ENCODE data around the gene CACYBP.

The CACYBP gene

GRCh38 chr1:174954671-174955669, 44.8 kb upstream of the CACYBP start:
- no peak overlapping the region for H2AFZ ChIP-seq (ENCODE audit: low read depth, low read length, severe bottlenecking)
- no peaks in the 10 kb centered on the region for H3K9me2 ChIP-seq (replicated peaks; ENCODE audit: insufficient read depth, low read length)
- H3K4me3 ChIP-seq (ENCODE audit: insufficient read depth, low read length, poor library complexity, severe bottlenecking) = no peak overlapping the region
- 0 out of 2 replicates have a peak, but pooled peaks cover 12% of the 10 kb centered on the region for H3K79me2 ChIP-seq (ENCODE audit: insufficient read depth, low read length)
- no peak overlapping the region for H3K9ac ChIP-seq (ENCODE audit: low read length)
- peak overlapping the region; percentile 48 for H3K27ac ChIP-seq (ENCODE audit: low read depth, low read length)
- no peaks in the 10 kb centered on the region for H3K9me3 ChIP-seq (ENCODE audit: insufficient read depth, low read length)
- TF ChIP-seq CTCF (IDR thresholded peaks at IDR 0.05; ENCODE audit: insufficient read depth, low read length, poor library complexity, severe bottlenecking) = no peak
- TF ChIP-seq EZH2phosphoT487 (conservative IDR thresholded peaks at IDR 0.05; ENCODE audit: low read length) = no peak
- H4K20me1 ChIP-seq (ENCODE audit: low read depth, low read length) = no peaks in the 10 kb centered on the region
- peak overlapping the region; percentile 31 for H3K4me2 ChIP-seq (ENCODE audit: low read depth, low read length, poor library complexity, severe bottlenecking)
- H3K27me3 ChIP-seq (ENCODE audit: low read length) = no peaks in the 10 kb centered on the region
- peaks cover 25% of the 10 kb centered on the region for H3K36me3 ChIP-seq (ENCODE audit: low read length)
- H3F3A ChIP-seq (ENCODE audit: insufficient read depth) = peaks cover 5% of the 10 kb centered on the region; the same call in 1 of the 2 replicates

GRCh38 chr1:174956086-174956485, 43.7 kb upstream of the CACYBP start:
- H3K9ac ChIP-seq (ENCODE audit: low read length) = no peak overlapping the region
- 0 out of 2 replicates have a peak, but pooled peaks cover 9% of the 10 kb centered on the region for H3K79me2 ChIP-seq (ENCODE audit: insufficient read depth, low read length)
- no peak overlapping the region for H3K4me2 ChIP-seq (ENCODE audit: low read depth, low read length, poor library complexity, severe bottlenecking)

GRCh38 chr1:174956976-174957375, 42.8 kb upstream of the CACYBP start:
- TF ChIP-seq EZH2phosphoT487 (conservative IDR thresholded peaks at IDR 0.05; ENCODE audit: low read length) (no peak), CTCF (IDR thresholded peaks at IDR 0.05; ENCODE audit: insufficient read depth, low read length, poor library complexity, severe bottlenecking) (no peak)
- 0 out of 2 replicates have a peak, but pooled peaks cover 9% of the 10 kb centered on the region for H3K79me2 ChIP-seq (ENCODE audit: insufficient read depth, low read length)

More at GRCh38 chr1:174956086-174956485, 43.7 kb upstream of the CACYBP start:
- Histone ChIP-seq H3K9me2 (replicated peaks; ENCODE audit: insufficient read depth, low read length) (no peaks in the 10 kb centered on the region), H3K9me3 (ENCODE audit: insufficient read depth, low read length) (no peaks in the 10 kb centered on the region), H3K36me3 (ENCODE audit: low read length) (peaks cover 37% of the 10 kb centered on the region), H3K27me3 (ENCODE audit: low read length) (no peaks in the 10 kb centered on the region), H3K4me3 (ENCODE audit: insufficient read depth, low read length, poor library complexity, severe bottlenecking) (no peak overlapping the region), H3K27ac (ENCODE audit: low read depth, low read length) (no peak overlapping the region), H3F3A (ENCODE audit: insufficient read depth) (peaks cover 8% of the 10 kb centered on the region; the same call in 1 of the 2 replicates), H4K20me1 (ENCODE audit: low read depth, low read length) (no peaks in the 10 kb centered on the region), H2AFZ (ENCODE audit: low read depth, low read length, severe bottlenecking) (no peak overlapping the region)
- no peak for TF ChIP-seq EZH2phosphoT487 (conservative IDR thresholded peaks at IDR 0.05; ENCODE audit: low read length)
- no peak for TF ChIP-seq CTCF (IDR thresholded peaks at IDR 0.05; ENCODE audit: insufficient read depth, low read length, poor library complexity, severe bottlenecking)

More at GRCh38 chr1:174956976-174957375, 42.8 kb upstream of the CACYBP start:
- H3K9me3 ChIP-seq (ENCODE audit: insufficient read depth, low read length) = no peaks in the 10 kb centered on the region
- H3K9ac ChIP-seq (ENCODE audit: low read length) = no peak overlapping the region
- no peaks in the 10 kb centered on the region for H3K9me2 ChIP-seq (replicated peaks; ENCODE audit: insufficient read depth, low read length)
- no peaks in the 10 kb centered on the region for H3K27me3 ChIP-seq (ENCODE audit: low read length)
- no peak overlapping the region for H3K27ac ChIP-seq (ENCODE audit: low read depth, low read length)
- H4K20me1 ChIP-seq (ENCODE audit: low read depth, low read length) = no peaks in the 10 kb centered on the region
- H3K4me3 ChIP-seq (ENCODE audit: insufficient read depth, low read length, poor library complexity, severe bottlenecking) = no peak overlapping the region
- peaks cover 38% of the 10 kb centered on the region for H3K36me3 ChIP-seq (ENCODE audit: low read length)
- H3F3A ChIP-seq (ENCODE audit: insufficient read depth) = peaks cover 8% of the 10 kb centered on the region; the same call in 1 of the 2 replicates
- no peak overlapping the region for H2AFZ ChIP-seq (ENCODE audit: low read depth, low read length, severe bottlenecking)
- H3K4me2 ChIP-seq (ENCODE audit: low read depth, low read length, poor library complexity, severe bottlenecking) = no peak overlapping the region
